Epithelial cell of esophagus (primary cell): Measurements from ENCODE around the gene STON2.

Source experiments
- DNase-seq: peaks from one replicate; pipeline ENCODE4 v3.0.0; 2010; ENCODE audit warnings: low read depth
- H3K4me3 ChIP-seq: 2 replicates; pipeline ENCODE4 v1.5.1; 2011; ENCODE audit warnings: mild to moderate bottlenecking, low read length, control low read depth
- TF ChIP-seq, protein P1 (sequence below): IDR thresholded peaks from 2 replicates; pipeline ENCODE4 v1.5.1; 2011; ENCODE audit warnings: low read depth, mild to moderate bottlenecking, low read length, control low read depth, inconsistent platforms; ENCODE audit not compliant: insufficient read depth; ENCODE audit errors: missing control alignments

STON2 gene

DNA sequence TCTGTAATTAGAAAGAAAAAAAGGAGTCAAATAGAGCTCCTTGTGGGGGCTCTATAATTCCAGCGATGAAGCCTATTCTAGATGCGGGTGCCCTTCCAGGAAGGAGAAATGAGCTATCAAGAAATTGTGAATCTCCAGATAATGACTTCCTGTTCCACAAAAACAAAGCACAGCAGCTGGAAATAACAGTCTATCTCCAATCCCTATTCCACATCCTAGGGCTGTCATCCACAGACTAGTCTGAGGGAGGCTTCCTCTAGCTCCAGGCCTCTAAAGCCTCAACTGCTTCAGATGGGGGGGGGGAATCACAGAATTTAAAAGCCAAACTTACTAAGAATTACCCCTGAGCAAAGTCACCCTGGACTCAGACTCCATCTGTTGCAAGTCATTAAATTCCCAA is 102.0 kb downstream of the STON2 start:
- DNase-seq: no peak
- H3K4me3 ChIP-seq: no peak overlapping the region

DNA sequence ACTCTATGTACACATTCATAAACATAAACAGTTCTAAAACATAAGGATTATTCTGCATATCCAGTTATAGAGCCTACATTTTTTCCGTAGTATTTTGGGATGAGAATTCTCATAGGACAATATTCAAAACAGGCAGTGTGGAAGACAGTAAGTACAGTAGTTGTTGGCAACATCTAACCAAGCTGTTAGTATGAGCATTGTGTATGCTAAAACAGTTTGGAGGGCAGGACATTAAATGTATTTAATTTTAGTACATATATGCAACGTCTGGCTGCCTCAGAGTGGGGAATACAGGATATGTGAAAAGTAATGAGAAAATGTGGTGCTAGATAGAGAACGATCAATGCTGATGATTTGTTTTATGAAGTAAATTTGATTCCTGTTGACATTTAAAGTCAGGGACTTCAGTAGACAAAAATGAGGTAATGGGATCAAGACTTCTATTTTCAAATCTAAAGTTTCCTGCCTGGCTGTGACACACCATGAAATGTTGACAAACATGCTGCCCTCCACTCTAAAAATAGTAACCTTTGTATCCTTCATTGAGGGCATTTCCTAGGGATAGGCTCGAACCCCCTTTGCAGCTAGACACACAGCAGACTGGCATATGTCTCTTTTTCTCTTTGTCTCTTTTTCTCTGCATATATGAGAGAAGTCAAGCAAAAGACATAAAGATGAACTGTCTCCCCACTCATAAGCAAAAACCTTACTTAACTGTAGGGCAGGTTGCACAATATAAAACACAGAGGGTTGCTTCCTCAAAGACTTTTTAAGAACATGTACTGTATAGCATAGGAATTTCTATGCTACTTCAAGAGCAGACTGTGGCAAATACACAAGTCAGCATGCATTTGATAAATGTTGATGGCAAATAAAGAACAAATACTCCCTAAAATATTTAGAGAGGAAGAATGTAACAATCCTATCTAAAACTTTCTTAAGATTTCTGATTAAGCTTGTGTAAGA is 103.9 kb downstream of the STON2 start:
- TF ChIP-seq, protein P1, sequence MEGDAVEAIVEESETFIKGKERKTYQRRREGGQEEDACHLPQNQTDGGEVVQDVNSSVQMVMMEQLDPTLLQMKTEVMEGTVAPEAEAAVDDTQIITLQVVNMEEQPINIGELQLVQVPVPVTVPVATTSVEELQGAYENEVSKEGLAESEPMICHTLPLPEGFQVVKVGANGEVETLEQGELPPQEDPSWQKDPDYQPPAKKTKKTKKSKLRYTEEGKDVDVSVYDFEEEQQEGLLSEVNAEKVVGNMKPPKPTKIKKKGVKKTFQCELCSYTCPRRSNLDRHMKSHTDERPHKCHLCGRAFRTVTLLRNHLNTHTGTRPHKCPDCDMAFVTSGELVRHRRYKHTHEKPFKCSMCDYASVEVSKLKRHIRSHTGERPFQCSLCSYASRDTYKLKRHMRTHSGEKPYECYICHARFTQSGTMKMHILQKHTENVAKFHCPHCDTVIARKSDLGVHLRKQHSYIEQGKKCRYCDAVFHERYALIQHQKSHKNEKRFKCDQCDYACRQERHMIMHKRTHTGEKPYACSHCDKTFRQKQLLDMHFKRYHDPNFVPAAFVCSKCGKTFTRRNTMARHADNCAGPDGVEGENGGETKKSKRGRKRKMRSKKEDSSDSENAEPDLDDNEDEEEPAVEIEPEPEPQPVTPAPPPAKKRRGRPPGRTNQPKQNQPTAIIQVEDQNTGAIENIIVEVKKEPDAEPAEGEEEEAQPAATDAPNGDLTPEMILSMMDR: no peak
- no peak for DNase-seq
- H3K4me3 ChIP-seq: no peak overlapping the region

More for the DNA sequence above, 102.0 kb downstream of the STON2 start:
- TF ChIP-seq, protein P1: no peak

DNA sequence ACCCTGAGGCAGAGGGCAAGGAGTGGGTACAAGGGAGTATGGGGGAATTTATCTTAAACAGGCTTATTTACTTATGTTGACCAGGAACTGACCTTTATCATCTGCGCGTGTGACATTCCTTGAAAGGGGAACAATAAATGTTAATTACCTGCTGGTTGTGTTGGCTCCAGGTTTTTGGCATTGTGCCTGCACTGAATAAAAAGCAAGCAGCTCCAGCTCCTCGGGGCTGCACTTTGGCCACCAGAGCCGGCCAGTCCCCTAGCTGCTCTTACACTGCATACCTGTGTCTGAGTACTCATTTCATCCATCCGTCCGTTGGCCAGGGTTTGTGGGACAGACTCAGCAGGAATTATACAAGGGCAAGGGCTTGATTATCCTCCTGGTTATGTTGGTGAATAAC is 110.6 kb downstream of the STON2 start:
- TF ChIP-seq, protein P1: no peak
- H3K4me3 ChIP-seq: no peak overlapping the region
- no peak for DNase-seq

DNA sequence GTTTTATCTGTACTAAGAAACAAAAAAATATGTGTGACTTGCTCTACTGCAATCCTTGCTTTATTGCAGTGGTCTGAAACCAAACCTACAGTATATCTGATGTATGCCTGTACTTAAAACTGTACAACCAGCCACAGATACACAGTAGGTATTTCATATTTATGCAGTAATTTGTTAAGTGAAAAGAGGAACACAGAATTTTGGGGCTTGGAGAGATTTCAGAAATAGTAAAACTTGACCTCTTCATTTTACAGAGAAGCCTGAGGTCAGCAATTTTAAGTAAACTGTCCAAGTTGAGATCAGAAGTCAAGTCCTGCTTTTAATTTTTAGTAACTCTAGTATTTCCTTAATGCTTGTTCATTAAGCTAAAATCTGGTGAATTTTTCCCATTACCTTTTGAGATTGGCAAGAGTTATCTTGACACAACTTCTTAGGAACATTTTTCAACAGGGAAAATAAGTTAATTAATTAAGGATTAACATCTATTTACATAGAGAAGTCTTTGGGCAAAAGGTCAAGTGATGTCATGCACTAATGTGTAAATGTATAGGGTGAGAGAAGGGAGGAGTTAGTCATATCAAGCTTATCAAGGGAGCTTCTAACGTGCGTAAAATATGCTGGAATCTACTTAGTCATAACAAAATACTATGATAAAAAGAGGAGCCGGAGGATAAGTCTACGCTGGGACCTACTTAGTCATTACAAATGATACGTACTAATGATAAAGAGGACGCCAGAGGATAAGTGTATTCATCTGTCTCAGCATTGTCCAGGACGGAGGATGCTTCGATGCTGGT is 113.4 kb downstream of the STON2 start:
- TF ChIP-seq, protein P1: no peak
- peak; percentile 55 for DNase-seq
- no peak overlapping the region for H3K4me3 ChIP-seq

DNA sequence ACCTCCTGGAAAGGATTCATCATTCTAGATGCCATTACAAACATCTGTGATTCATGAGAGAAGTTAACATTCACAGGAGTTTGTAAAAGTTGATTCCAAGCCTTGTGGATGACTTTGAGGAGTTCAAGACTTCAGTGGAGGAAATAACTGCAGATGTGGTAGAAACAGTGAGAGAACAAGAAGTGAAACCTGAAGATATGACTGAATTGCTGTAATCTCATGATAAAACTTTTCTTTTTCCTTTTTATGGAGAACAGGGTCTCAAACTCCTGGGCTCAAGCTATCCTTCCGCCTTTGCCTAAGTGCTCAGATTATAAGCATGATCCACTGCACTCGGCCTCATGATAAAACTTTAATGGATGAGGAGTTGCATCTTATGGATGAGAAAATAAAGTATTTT is 114.9 kb downstream of the STON2 start:
- no peak overlapping the region for H3K4me3 ChIP-seq
- TF ChIP-seq, protein P1: no peak
- DNase-seq: no peak

DNA sequence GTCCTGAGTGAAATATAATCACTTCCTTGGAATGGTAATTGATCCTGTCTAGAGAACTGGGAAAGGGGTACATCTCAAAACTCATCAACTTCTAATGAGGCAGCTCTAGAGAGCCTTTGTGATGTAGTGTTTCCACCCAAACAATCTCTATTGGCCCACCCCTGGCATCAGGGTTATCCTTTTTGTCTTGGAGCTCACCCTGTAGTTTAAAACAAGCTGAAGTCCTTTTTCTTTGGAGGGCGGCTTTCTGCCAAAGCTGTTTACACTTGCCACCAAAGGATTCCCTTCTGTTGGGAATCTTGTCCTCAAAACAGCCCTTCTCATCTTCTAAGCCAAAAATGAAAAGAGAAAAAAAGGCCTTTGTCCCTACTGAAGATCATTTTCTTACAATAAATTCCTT is 118.8 kb downstream of the STON2 start:
- TF ChIP-seq, protein P1: no peak
- no peak for DNase-seq
- no peak overlapping the region for H3K4me3 ChIP-seq
